DOHH2 (cell line): ENCODE data around the gene SORBS1.

Source experiments
- H3F3A ChIP-seq: fragments of 200-600 bp; sonication (generic), shearing (Covaris generic); 2 replicates; pipeline ENCODE4 v1.6.0; 2016; ENCODE audit warnings: antibody characterized with exemption, mild to moderate bottlenecking; ENCODE audit not compliant: control insufficient read depth, insufficient read depth
- H3K27ac ChIP-seq: fragments of 200-600 bp; sonication (generic); 2 replicates; pipeline ENCODE4 v1.5.1; 2014; ENCODE audit warnings: low read depth, mild to moderate bottlenecking, low read length, moderate library complexity
- H3K27me3 ChIP-seq: fragments of 200-600 bp; sonication (generic); 2 replicates; pipeline ENCODE4 v1.6.1; 2014; ENCODE audit warnings: mild to moderate bottlenecking, low read length, mixed read lengths; ENCODE audit not compliant: control insufficient read depth
- H3K36me3 ChIP-seq: fragments of 200-600 bp; sonication (generic); 2 replicates; pipeline ENCODE4 v1.6.1; 2014; ENCODE audit warnings: mild to moderate bottlenecking, low read length, moderate library complexity, mixed read lengths; ENCODE audit not compliant: control insufficient read depth
- H3K4me1 ChIP-seq: fragments of 200-600 bp; sonication (generic); 2 replicates; pipeline ENCODE4 v1.6.1; 2014; ENCODE audit warnings: mild to moderate bottlenecking, low read length, mixed read lengths; ENCODE audit not compliant: control insufficient read depth
- H3K4me2 ChIP-seq: fragments of 200-600 bp; sonication (generic); 2 replicates; pipeline ENCODE4 v1.6.0; 2014; ENCODE audit warnings: mild to moderate bottlenecking, low read length, moderate library complexity
- H3K4me3 ChIP-seq: fragments of 200-600 bp; sonication (generic); 2 replicates; pipeline ENCODE4 v1.5.1; 2014; ENCODE audit warnings: mild to moderate bottlenecking, low read length, mixed read lengths
- H3K79me2 ChIP-seq: fragments of 200-600 bp; sonication (generic); 2 replicates; pipeline ENCODE4 v1.6.1; 2014; ENCODE audit warnings: mild to moderate bottlenecking, low read length, mixed read lengths; ENCODE audit not compliant: control insufficient read depth
- H3K9me2 ChIP-seq: fragments of 200-600 bp; sonication (generic); replicated peaks from 2 replicates; pipeline ENCODE4 v1.6.1; 2014; ENCODE audit warnings: mild to moderate bottlenecking, low read length, mixed read lengths; ENCODE audit not compliant: control insufficient read depth
- H3K9me3 ChIP-seq: fragments of 200-600 bp; sonication (generic); 2 replicates; pipeline ENCODE4 v1.6.1; 2014; ENCODE audit warnings: antibody characterized with exemption, low read length, mixed read lengths; ENCODE audit not compliant: control insufficient read depth, insufficient read depth
- H4K20me1 ChIP-seq: fragments of 200-600 bp; sonication (generic); 2 replicates; pipeline ENCODE4 v1.6.0; 2014; ENCODE audit warnings: low read depth, mild to moderate bottlenecking, antibody characterized with exemption, low read length, moderate library complexity; ENCODE audit not compliant: control insufficient read depth, insufficient read depth
- CTCF ChIP-seq: fragments of 200-600 bp; sonication (generic); IDR thresholded peaks from one replicate; pipeline ENCODE4 v1.5.1; 2014; ENCODE audit warnings: antibody characterized with exemption, mild to moderate bottlenecking, low read depth, low read length; ENCODE audit not compliant: poor library complexity, severe bottlenecking
- EZH2phosphoT487 ChIP-seq: fragments of 200-600 bp; sonication (generic); IDR thresholded peaks from 2 replicates; pipeline ENCODE4 v1.6.1; 2017; ENCODE audit warnings: borderline replicate concordance, mild to moderate bottlenecking, antibody characterized with exemption, low read length, moderate library complexity, mixed read lengths

Gene SORBS1

DNA sequence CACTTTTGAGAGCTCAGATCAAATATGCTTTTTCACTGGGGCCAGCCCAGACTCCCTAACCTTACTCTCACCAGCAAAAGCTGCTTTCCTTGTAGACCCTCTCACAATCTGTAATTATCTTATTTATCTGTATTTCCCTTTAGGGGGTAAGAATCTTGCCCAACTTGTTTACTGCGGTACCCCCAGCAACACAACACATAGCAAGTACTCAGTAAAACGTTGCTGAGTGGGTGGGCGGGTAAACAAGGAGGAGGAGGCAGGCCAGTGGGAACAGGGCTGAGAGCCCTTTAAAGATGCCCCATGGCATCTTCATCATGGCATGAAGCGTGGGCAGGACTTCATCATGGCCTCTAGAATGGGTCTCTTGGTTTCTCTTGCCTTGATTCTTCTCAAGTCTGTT is 64.2 kb downstream of the SORBS1 start:
- no peak overlapping the region for H3K4me2 ChIP-seq
- H3K27ac ChIP-seq, result no peak overlapping the region
- no peaks in the 10 kb centered on the region for H3K9me3 ChIP-seq
- H3K4me1 ChIP-seq, result no peaks in the 10 kb centered on the region
- H3K27me3 ChIP-seq, result no peaks in the 10 kb centered on the region
- no peaks in the 10 kb centered on the region for H3K79me2 ChIP-seq
- no peak overlapping the region for H3K4me3 ChIP-seq
- no peaks in the 10 kb centered on the region for H3K9me2 ChIP-seq
- no peaks in the 10 kb centered on the region for H4K20me1 ChIP-seq
- TF ChIP-seq EZH2phosphoT487 (no peak), CTCF (no peak)
- no peaks in the 10 kb centered on the region for H3F3A ChIP-seq
- H3K36me3 ChIP-seq, result no peaks in the 10 kb centered on the region

DNA sequence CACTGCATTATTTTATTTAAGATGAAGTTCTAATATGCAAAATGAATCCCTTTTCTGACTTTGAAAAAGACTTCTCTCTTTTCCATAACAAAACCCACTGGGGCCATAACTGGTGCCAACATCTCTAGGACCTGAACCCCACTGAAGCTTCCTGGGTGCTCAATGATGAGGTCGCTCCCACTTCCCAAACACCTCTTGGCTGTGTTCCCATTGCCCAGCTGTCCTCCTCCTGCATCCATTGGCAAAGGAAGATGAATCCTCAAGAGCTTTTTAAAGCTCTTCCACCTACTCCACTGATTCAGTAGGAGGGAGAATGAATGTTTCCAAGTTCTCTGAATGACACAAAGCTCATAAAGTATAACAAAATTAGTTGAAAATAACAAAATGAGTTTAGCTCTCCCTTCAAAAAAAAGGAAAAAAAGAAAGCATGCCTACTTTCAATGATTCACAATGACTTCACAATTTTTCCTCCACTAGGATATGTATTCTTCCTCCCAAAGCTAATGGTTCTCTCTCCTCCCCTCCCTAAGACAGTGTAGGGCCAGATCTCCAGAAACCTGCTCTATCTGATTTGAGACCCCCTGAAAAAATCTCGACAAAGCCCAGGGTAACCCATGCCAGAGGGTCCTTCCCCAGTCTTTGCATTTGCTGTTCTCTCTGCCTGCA is 64.8 kb downstream of the SORBS1 start:
- H3K4me2 ChIP-seq, result no peak overlapping the region
- TF ChIP-seq CTCF (no peak), EZH2phosphoT487 (no peak)
- H3K27ac ChIP-seq, result no peak overlapping the region
- H3K9me3 ChIP-seq, result no peaks in the 10 kb centered on the region
- H3K9me2 ChIP-seq, result no peaks in the 10 kb centered on the region
- H3K4me1 ChIP-seq, result no peaks in the 10 kb centered on the region
- H3K27me3 ChIP-seq, result no peaks in the 10 kb centered on the region
- no peaks in the 10 kb centered on the region for H4K20me1 ChIP-seq
- H3K79me2 ChIP-seq, result no peaks in the 10 kb centered on the region
- H3K36me3 ChIP-seq, result no peaks in the 10 kb centered on the region
- no peaks in the 10 kb centered on the region for H3F3A ChIP-seq
- no peak overlapping the region for H3K4me3 ChIP-seq

- Histone ChIP-seq H3K9me3 (no peaks in the 10 kb centered on the region), H3K4me3 (no peak overlapping the region), H3K79me2 (no peaks in the 10 kb centered on the region), H3K4me2 (no peak overlapping the region), H3K27ac (no peak overlapping the region), H3F3A (no peaks in the 10 kb centered on the region), H3K9me2 (no peaks in the 10 kb centered on the region), H3K27me3 (no peaks in the 10 kb centered on the region), H4K20me1 (no peaks in the 10 kb centered on the region), H3K36me3 (no peaks in the 10 kb centered on the region), H3K4me1 (no peaks in the 10 kb centered on the region)
- TF ChIP-seq EZH2phosphoT487, result no peak
- TF ChIP-seq CTCF, result no peak
These were observed 67.3 kb downstream of the SORBS1 start for GRCh38 chr10:95493862-95494261.
